GM23248 (cell line): ENCODE data around the gene MYL7.

Experiments
- EZH2 ChIP-seq: fragments of 200-600 bp; sonication (generic); IDR thresholded peaks from 2 replicates; pipeline ENCODE4 v1.6.1; 2018; ENCODE audit warnings: antibody characterized with exemption, mild to moderate bottlenecking; ENCODE audit not compliant: insufficient read depth, poor library complexity, severe bottlenecking
- EZH2phosphoT487 ChIP-seq: fragments of 200-600 bp; sonication (generic); IDR thresholded peaks from 2 replicates; pipeline ENCODE4 v1.6.1; 2018; ENCODE audit warnings: antibody characterized with exemption, moderate library complexity, mild to moderate bottlenecking, low read depth; ENCODE audit not compliant: insufficient read depth

- TF ChIP-seq EZH2 (no peak), EZH2phosphoT487 (no peak)
Measured at GRCh38 chr7:44157116-44158080, 16.3 kb upstream of the MYL7 start.
